DMS53 treated with DMSO at 0.1 percent for 48 hours (cell line): Measurements from ENCODE around the gene ZNF253.
"Not testable (repeated sequence)": the region's sequence is repeated elsewhere in the genome, so short reads cannot be mapped to it uniquely, and the experiment has no call there.

Experiments used
- DNase-seq: peaks from one replicate; lab custom pipeline; 2025; ENCODE audit not compliant: unreplicated experiment; lab: John Stamatoyannopoulos, UW

ZNF253 gene

GRCh38 chr19:19865750-19866610 lies at the start of gene ZNF253:
Gene ZNF253 (plus strand): TSS chr19:19865882. CDS start chr19:19865997, 115 bp downstream.
- DNase-seq = peak; percentile 77

DNA sequence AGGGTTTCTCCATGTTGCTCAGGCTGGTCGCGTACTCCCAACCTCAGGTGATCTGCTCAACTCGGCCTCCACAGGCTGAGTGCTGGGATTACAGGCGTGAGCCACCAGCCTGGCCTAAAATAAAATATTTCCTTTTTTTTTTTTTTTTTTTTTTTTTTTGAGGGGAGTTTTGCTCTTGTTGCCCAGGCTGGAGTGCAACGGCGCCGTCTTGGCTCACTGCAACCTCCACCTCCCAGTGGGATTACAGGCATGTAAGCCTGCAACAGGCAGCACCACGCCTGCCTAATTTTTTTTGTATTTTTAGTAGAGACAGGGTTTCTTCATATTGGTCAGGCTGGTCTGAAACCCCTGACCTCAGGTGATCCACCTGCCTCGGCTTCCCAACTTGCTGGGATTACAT lies 49.0 kb upstream of the ZNF253 start:
- no peak for DNase-seq

GRCh38 chr19:19817357-19817756 lies 48.3 kb upstream of the ZNF253 start:
- DNase-seq = no peak

DNA sequence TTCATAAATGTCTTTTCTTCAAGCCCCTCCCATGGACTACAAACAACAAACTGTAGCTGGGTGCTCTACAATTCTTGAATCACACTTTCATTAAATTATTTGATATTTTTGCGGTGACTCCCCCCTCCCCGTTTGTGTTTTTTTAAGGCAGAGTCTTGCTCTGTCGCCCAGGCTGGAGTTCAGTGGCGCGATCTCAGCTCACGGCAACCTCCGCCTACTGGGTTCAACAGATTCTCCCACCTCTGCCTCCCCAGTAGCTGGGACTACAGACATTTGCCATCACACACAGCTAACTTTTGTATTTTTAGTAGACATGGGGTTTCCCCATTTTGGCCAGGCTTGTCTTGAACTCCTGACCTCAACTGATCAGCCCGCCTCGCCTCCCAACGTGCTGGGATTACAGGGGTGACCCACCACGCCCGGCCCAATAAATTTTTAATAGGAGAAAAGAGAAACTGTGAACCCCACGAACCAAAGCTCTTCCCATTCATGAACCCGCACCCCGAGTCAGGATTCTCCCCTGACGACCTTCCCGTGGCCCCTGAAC lies 44.8 kb upstream of the ZNF253 start:
- DNase-seq = no peak

DNA sequence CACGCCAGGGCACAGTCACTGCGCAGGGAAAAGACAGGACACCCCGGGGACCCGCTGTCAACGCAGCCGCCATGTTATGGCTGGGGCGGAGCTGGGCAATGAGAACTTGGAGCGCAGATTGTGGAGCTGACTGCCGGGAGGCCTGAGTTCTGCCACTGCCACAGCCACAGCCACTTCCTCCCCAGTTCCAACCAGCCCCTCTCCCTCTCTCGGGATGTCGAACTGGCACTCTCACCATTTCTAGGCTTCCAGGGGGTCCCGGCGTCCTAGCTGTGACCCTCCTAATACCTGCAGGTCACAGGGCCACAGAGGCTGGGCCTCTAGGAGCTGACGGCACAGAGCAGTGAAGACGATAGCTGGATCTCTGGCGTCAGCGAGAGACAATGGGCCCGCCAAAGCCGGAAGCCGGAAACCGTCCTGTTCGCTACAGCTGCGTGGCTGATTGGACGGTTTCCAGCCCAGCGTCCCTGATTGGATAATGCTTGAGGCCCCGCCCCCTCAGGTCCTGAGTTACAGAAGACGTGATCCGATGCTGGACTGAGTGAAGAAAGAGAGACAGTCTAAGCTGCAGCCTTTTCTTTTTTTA lies 44.2 kb upstream of the ZNF253 start, which contains the start of gene ZNF506:
TSS of gene ZNF506 (minus strand) at position 385 of the 586 bp plus-strand sequence. CDS start at position 238, 147 bp downstream.
- peak; percentile 90 for DNase-seq

GRCh38 chr19:19821976-19822375 lies 43.7 kb upstream of the ZNF253 start:
- DNase-seq = not testable (repeated sequence)

GRCh38 chr19:19823916-19824315 lies 41.8 kb upstream of the ZNF253 start:
- no peak for DNase-seq

- no peak for DNase-seq
Observed at GRCh38 chr19:19826875-19827274, 38.8 kb upstream of the ZNF253 start.

GRCh38 chr19:19835560-19836038 lies 30.1 kb upstream of the ZNF253 start:
- DNase-seq = no peak

DNA sequence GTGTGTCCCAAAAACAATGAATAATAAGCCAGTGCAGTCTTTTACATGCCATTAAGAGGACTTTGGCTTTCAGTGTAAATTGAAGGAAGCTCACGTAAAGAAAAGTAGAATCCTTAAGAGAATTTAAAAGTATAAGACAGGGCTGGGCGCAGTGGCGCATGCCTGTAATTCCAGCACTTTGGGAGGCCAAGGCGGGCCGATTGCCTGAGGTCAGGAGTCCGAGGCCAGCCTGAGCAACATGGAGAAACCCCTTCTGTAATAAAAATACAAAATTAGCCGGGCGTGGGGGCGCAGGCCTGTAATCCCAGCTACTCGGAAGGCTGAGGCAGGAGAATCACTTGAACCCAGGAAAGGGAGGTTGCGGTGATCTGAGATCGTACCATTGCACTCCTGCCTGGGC lies 17.9 kb upstream of the ZNF253 start:
- DNase-seq = no peak

DNA sequence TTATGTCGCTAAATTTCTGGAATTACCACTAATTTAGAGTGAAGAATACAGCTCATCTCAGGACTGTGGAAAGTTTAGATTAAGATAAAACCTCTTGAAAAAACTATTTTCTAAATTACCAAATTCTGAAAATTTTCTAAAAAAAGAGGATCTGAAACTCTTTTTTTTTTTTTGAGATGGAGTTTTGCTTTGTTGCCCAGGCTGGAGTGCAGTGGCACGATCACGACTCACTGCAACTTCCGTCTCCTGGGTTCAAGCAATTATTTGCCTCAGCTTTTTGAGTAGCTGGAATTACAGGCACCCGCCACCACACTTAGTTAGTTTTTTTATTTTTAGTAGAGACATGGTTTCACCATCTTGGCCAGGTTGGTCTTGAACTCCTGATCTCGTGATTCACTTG lies 16.6 kb upstream of the ZNF253 start:
- DNase-seq = no peak

- DNase-seq = not testable (repeated sequence)
Observed at GRCh38 chr19:19851740-19852139, 13.9 kb upstream of the ZNF253 start.

DNA sequence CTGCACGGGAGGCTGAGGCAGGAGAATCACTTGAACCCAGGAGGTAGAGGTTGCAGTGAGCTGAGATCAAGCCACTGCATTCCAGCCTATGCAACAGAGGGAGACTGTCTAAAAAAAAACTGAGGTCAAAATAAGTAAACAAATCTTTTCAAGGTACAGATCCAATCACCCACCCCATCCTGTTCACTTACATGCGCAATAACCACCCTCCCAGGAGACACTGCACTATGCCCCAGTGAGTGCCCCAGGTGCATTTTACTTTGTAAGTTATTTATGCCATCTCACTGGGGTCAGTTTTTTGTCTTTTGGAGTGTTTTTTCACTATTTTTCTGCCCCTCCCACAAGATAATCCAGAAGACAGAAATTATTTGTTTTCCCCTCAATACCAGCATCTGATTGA lies 6.9 kb upstream of the ZNF253 start:
- DNase-seq = no peak

DNA sequence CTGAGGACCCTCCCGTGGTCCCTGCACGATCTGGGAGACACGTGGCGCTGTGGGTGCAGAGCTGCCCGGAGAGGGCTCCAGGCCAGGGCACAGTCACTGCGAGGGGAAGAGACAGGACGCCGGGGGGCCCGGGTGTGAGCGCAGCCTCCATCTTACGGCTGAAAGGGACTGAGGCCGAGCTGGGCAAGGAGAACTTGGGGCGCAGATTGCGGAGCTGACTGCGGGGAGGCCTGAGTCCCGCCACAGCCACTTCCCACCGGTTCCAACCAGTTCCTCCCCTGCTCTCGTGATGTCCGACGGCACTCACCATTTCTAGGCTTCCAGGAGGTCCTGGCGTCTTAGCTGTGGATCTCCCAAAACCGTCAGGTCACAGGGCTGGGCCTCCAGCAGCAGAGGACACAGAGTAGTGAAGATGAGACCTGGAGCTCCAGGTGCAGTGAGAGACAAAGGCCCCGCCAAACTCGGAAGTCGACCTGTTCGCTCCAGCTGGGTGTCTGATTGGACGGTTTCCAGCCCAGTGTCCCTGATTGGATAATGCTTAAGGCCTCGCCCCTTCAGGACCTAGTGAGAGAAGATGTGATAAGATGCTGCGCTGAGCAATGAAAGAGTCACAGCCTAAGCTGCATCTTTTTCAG lies 4.8 kb upstream of the ZNF253 start:
- no peak for DNase-seq

- DNase-seq = no peak
Observed at GRCh38 chr19:19866611-19867248, 1.0 kb downstream of the ZNF253 start.

- DNase-seq = not testable (repeated sequence)
Observed at GRCh38 chr19:19870086-19870485, 4.4 kb downstream of the ZNF253 start.

GRCh38 chr19:19871932-19872331 lies 6.2 kb downstream of the ZNF253 start:
- no peak for DNase-seq

GRCh38 chr19:19873381-19873780 lies 7.7 kb downstream of the ZNF253 start:
- peak; percentile 28 for DNase-seq

DNA sequence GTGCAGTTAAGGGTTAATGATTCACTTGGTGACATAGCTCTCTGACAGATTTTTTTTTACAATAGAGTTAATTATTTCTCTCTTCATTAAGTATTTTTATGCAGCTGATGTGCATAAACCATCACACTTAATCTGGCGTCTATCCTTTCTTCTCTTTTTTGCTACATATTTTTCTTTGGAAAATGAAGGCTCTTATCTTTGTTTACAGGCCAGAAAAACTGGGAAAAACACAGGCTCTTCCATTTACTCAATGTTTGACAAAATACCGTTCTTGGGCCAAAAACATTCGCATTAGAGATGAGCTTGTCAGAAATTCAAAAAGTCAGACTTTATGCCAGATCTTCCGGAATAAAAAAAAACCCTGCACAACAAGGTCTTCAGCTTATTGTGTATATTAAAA lies 12.0 kb downstream of the ZNF253 start:
- no peak for DNase-seq

GRCh38 chr19:19884583-19884982 lies 18.9 kb downstream of the ZNF253 start:
- no peak for DNase-seq
